Measurements from ENCODE around the gene ARHGAP45. TPM values are rescaled to one million over a fixed set of nuclear protein-coding genes. Genes with fewer than 3 reads are reported as not detected.

Gene ARHGAP45
- total and polyA plus RNA-seq, 12 donors, result 1.9 to 27.4 (median 4.3) TPM

- H3K27ac ChIP-seq, result peak overlapping the region in 6 of 10 donors; percentile 15 to 96 (median 64)
- no peaks in the 10 kb centered on the region for H3K9me3 ChIP-seq
- DNase-seq (peak; percentile 45 to 61), ATAC-seq (peak in 4 of 8 donors; percentile 22 to 34 (median 30))
- intact Hi-C loops (cut with DNase I), result no loop called here
- no peak for TF ChIP-seq CTCF (IDR thresholded peaks at IDR 0.05)
- peaks cover 11 to 65% (median 37%) of the 10 kb centered on the region in 9 donors for H3K4me1 ChIP-seq
- H3K4me3 ChIP-seq, result peak overlapping the region in 7 of 10 donors; percentile 38 to 76 (median 49)
- H3K36me3 ChIP-seq, result peaks cover 0 to 24% (median 0%) of the 10 kb centered on the region in 9 donors
- WGBS, 2 donors, result 67 to 76% methylated on average over 45 of the region's 45 CpGs
- H3K27me3 ChIP-seq, result peaks cover 34 to 89% (median 76%) of the 10 kb centered on the region in 7 donors
Observed at GRCh38 chr19:1068009-1069001, 1.3 kb downstream of the ARHGAP45 start.

GRCh38 chr19:1069009-1069779, 2.2 kb downstream of the ARHGAP45 start:
- H3K4me1 ChIP-seq, result peaks cover 11 to 74% (median 37%) of the 10 kb centered on the region in 9 donors
- peak in 7 of 8 donors; percentile 16 to 68 (median 48) for ATAC-seq
- peak overlapping the region in 6 of 10 donors; percentile 4 to 76 (median 46) for H3K4me3 ChIP-seq
- TF ChIP-seq CTCF (IDR thresholded peaks at IDR 0.05), result no peak
- intact Hi-C loops (cut with DNase I), result no loop called here
- H3K27ac ChIP-seq, result peak overlapping the region in 4 of 10 donors; percentile 15 to 96 (median 54)
- peaks cover 0 to 33% (median 0%) of the 10 kb centered on the region in 9 donors for H3K36me3 ChIP-seq
- H3K27me3 ChIP-seq, result peaks cover 34 to 83% (median 71%) of the 10 kb centered on the region in 7 donors
- peak; percentile 50 to 72 for DNase-seq
- H3K9me3 ChIP-seq, result no peaks in the 10 kb centered on the region
- 42 to 48% methylated on average over 24 to 25 of the region's 25 CpGs for WGBS, 2 donors

- intact Hi-C loops (cut with DNase I), result no loop called here
- DNase-seq (no peak), ATAC-seq (no peak)
- Histone ChIP-seq H3K4me3 (no peak overlapping the region), H3K27me3 (peaks cover 34 to 76% (median 65%) of the 10 kb centered on the region in 7 donors), H3K4me1 (peaks cover 9 to 72% (median 27%) of the 10 kb centered on the region in 9 donors), H3K36me3 (peaks cover 0 to 43% (median 0%) of the 10 kb centered on the region in 9 donors), H3K27ac (no peak overlapping the region), H3K9me3 (no peaks in the 10 kb centered on the region)
- 13 to 16% methylated on average over 21 of the region's 21 CpGs for WGBS, 2 donors
- no peak for TF ChIP-seq CTCF (IDR thresholded peaks at IDR 0.05)
Observed at GRCh38 chr19:1070576-1070930, 3.6 kb downstream of the ARHGAP45 start.

Data from heart right ventricle (tissue), 16 donors.